T-helper 2 cell treated with Interferon-gamma antibody and Interleukin-4, amounts not matched to agents 5 μg/mL and 100 μg/mL, for 36 hours (primary cell): ENCODE data around the gene ARGLU1.
"Not testable (repeated sequence)": the region's sequence is repeated elsewhere in the genome, so short reads cannot be mapped to it uniquely, and the experiment has no call there.

ENCODE experiments used
- DNase-seq: peaks from one replicate; pipeline ENCODE4 v3.0.0; 2021; ENCODE audit warnings: low spot score
- H3K27ac Mint-ChIP-seq: one replicate; pipeline ENCODE4 v1.8.0; 2021; ENCODE audit warnings: mild to moderate bottlenecking, mixed read lengths
- H3K27me3 Mint-ChIP-seq: one replicate; pipeline ENCODE4 v1.8.0; 2021; ENCODE audit warnings: low read depth, mixed read lengths
- H3K36me3 Mint-ChIP-seq: one replicate; pipeline ENCODE4 v1.8.0; 2021; ENCODE audit warnings: low read depth, mixed read lengths
- H3K4me1 Mint-ChIP-seq: one replicate; pipeline ENCODE4 v1.8.0; 2021; ENCODE audit warnings: low read depth, mixed read lengths
- H3K4me3 Mint-ChIP-seq: one replicate; pipeline ENCODE4 v1.8.0; 2022; ENCODE audit warnings: mild to moderate bottlenecking, moderate library complexity, mixed read lengths
- H3K9me3 Mint-ChIP-seq: one replicate; pipeline ENCODE4 v1.8.0; 2021; ENCODE audit warnings: mixed read lengths

Gene ARGLU1

GRCh38 chr13:106567474-106568298, at the start of gene ARGLU1:
TSS of gene ARGLU1 (minus strand) at chr13:106568137. CDS start at chr13:106567919, 218 bp downstream.
- H3K4me1 Mint-ChIP-seq: peaks cover 34% of the 10 kb centered on the region
- H3K4me3 Mint-ChIP-seq: peak within 1 kb of the TSS; percentile 99
- peak within 1 kb of the TSS; percentile 93 for H3K27ac Mint-ChIP-seq
- DNase-seq: peak; percentile 93
- no peaks in the 10 kb centered on the region for H3K9me3 Mint-ChIP-seq
- peaks cover 19% of the 10 kb centered on the region for H3K36me3 Mint-ChIP-seq
- H3K27me3 Mint-ChIP-seq: no peaks in the 10 kb centered on the region

- no peaks in the 10 kb centered on the region for H3K36me3 Mint-ChIP-seq
- H3K27me3 Mint-ChIP-seq: peaks cover 12% of the 10 kb centered on the region
- no peak overlapping the region for H3K4me3 Mint-ChIP-seq
- no peak for DNase-seq
- H3K4me1 Mint-ChIP-seq: no peaks in the 10 kb centered on the region
- no peak overlapping the region for H3K27ac Mint-ChIP-seq
- H3K9me3 Mint-ChIP-seq: no peaks in the 10 kb centered on the region
Measured at GRCh38 chr13:106617561-106617960, 49.6 kb upstream of the ARGLU1 start.

GRCh38 chr13:106616729-106617128, 48.8 kb upstream of the ARGLU1 start:
- DNase-seq: no peak
- Mint-ChIP-seq H3K27me3 (peaks cover 10% of the 10 kb centered on the region), H3K4me3 (no peak overlapping the region), H3K4me1 (no peaks in the 10 kb centered on the region), H3K9me3 (no peaks in the 10 kb centered on the region), H3K27ac (no peak overlapping the region), H3K36me3 (no peaks in the 10 kb centered on the region)

GRCh38 chr13:106614874-106615273, 46.9 kb upstream of the ARGLU1 start:
- H3K36me3 Mint-ChIP-seq: no peaks in the 10 kb centered on the region
- no peak overlapping the region for H3K4me3 Mint-ChIP-seq
- H3K27ac Mint-ChIP-seq: no peak overlapping the region
- H3K4me1 Mint-ChIP-seq: no peaks in the 10 kb centered on the region
- no peak for DNase-seq
- peaks cover 5% of the 10 kb centered on the region for H3K27me3 Mint-ChIP-seq
- H3K9me3 Mint-ChIP-seq: no peaks in the 10 kb centered on the region

GRCh38 chr13:106612688-106613087, 44.8 kb upstream of the ARGLU1 start:
- Mint-ChIP-seq H3K27me3 (peaks cover 10% of the 10 kb centered on the region), H3K4me3 (no peak overlapping the region), H3K9me3 (no peaks in the 10 kb centered on the region), H3K4me1 (no peaks in the 10 kb centered on the region), H3K27ac (no peak overlapping the region), H3K36me3 (no peaks in the 10 kb centered on the region)
- no peak for DNase-seq

- Mint-ChIP-seq H3K27ac (no peak overlapping the region), H3K4me1 (no peaks in the 10 kb centered on the region), H3K9me3 (no peaks in the 10 kb centered on the region), H3K27me3 (peaks cover 10% of the 10 kb centered on the region), H3K4me3 (no peak overlapping the region), H3K36me3 (no peaks in the 10 kb centered on the region)
- DNase-seq: no peak
Measured at GRCh38 chr13:106610486-106610885, 42.5 kb upstream of the ARGLU1 start.

- Mint-ChIP-seq H3K27me3 (peaks cover 5% of the 10 kb centered on the region), H3K4me1 (no peaks in the 10 kb centered on the region), H3K4me3 (no peak overlapping the region), H3K36me3 (no peaks in the 10 kb centered on the region), H3K27ac (no peak overlapping the region), H3K9me3 (no peaks in the 10 kb centered on the region)
- DNase-seq: no peak
Measured at GRCh38 chr13:106609116-106609515, 41.2 kb upstream of the ARGLU1 start.

GRCh38 chr13:106603546-106603945, 35.6 kb upstream of the ARGLU1 start:
- H3K4me3 Mint-ChIP-seq: no peak overlapping the region
- H3K4me1 Mint-ChIP-seq: peaks cover 3% of the 10 kb centered on the region
- H3K9me3 Mint-ChIP-seq: no peaks in the 10 kb centered on the region
- peaks cover 3% of the 10 kb centered on the region for H3K27me3 Mint-ChIP-seq
- no peak for DNase-seq
- no peaks in the 10 kb centered on the region for H3K36me3 Mint-ChIP-seq
- H3K27ac Mint-ChIP-seq: no peak overlapping the region

- H3K36me3 Mint-ChIP-seq: no peaks in the 10 kb centered on the region
- DNase-seq: no peak
- peaks cover 3% of the 10 kb centered on the region for H3K27me3 Mint-ChIP-seq
- no peak overlapping the region for H3K4me3 Mint-ChIP-seq
- H3K9me3 Mint-ChIP-seq: no peaks in the 10 kb centered on the region
- H3K27ac Mint-ChIP-seq: no peak overlapping the region
- peaks cover 3% of the 10 kb centered on the region for H3K4me1 Mint-ChIP-seq
Measured at GRCh38 chr13:106602178-106602577, 34.2 kb upstream of the ARGLU1 start.

- H3K27me3 Mint-ChIP-seq: peaks cover 3% of the 10 kb centered on the region
- no peaks in the 10 kb centered on the region for H3K36me3 Mint-ChIP-seq
- no peak for DNase-seq
- H3K27ac Mint-ChIP-seq: no peak overlapping the region
- H3K9me3 Mint-ChIP-seq: no peaks in the 10 kb centered on the region
- no peak overlapping the region for H3K4me3 Mint-ChIP-seq
- peaks cover 3% of the 10 kb centered on the region for H3K4me1 Mint-ChIP-seq
Measured at GRCh38 chr13:106601489-106601888, 33.6 kb upstream of the ARGLU1 start.

- H3K9me3 Mint-ChIP-seq, H3K4me3 Mint-ChIP-seq, DNase-seq, H3K27me3 Mint-ChIP-seq, H3K4me1 Mint-ChIP-seq, H3K36me3 Mint-ChIP-seq, H3K27ac Mint-ChIP-seq: not testable (repeated sequence)
Measured at GRCh38 chr13:106600798-106601135, 32.8 kb upstream of the ARGLU1 start.

GRCh38 chr13:106599875-106600797, 32.2 kb upstream of the ARGLU1 start:
- no peak for DNase-seq

GRCh38 chr13:106597749-106598395, 29.9 kb upstream of the ARGLU1 start:
- DNase-seq: no peak
- H3K4me1 Mint-ChIP-seq: peaks cover 3% of the 10 kb centered on the region
- H3K27ac Mint-ChIP-seq: no peak overlapping the region
- no peaks in the 10 kb centered on the region for H3K36me3 Mint-ChIP-seq
- H3K9me3 Mint-ChIP-seq: no peaks in the 10 kb centered on the region
- H3K27me3 Mint-ChIP-seq: peaks cover 3% of the 10 kb centered on the region
- no peak overlapping the region for H3K4me3 Mint-ChIP-seq

More at GRCh38 chr13:106599875-106600797, 32.2 kb upstream of the ARGLU1 start:
- Mint-ChIP-seq H3K27ac (no peak overlapping the region), H3K27me3 (peaks cover 3% of the 10 kb centered on the region), H3K4me1 (peaks cover 3% of the 10 kb centered on the region), H3K9me3 (no peaks in the 10 kb centered on the region), H3K36me3 (no peaks in the 10 kb centered on the region), H3K4me3 (no peak overlapping the region)

GRCh38 chr13:106597186-106597585, 29.2 kb upstream of the ARGLU1 start:
- no peak for DNase-seq
- H3K27ac Mint-ChIP-seq: no peak overlapping the region
- H3K4me3 Mint-ChIP-seq: no peak overlapping the region
- H3K9me3 Mint-ChIP-seq: no peaks in the 10 kb centered on the region
- H3K4me1 Mint-ChIP-seq: peaks cover 3% of the 10 kb centered on the region
- H3K36me3 Mint-ChIP-seq: no peaks in the 10 kb centered on the region
- H3K27me3 Mint-ChIP-seq: peaks cover 3% of the 10 kb centered on the region
